DOHH2 (cell line): ENCODE data around the gene GSC.

Experiments used
- H3F3A ChIP-seq: fragments of 200-600 bp; sonication (generic), shearing (Covaris generic); 2 replicates; pipeline ENCODE4 v1.6.0; 2016; ENCODE audit warnings: antibody characterized with exemption, mild to moderate bottlenecking; ENCODE audit not compliant: control insufficient read depth, insufficient read depth
- H3K27ac ChIP-seq: fragments of 200-600 bp; sonication (generic); 2 replicates; pipeline ENCODE4 v1.5.1; 2014; ENCODE audit warnings: low read depth, mild to moderate bottlenecking, low read length, moderate library complexity
- H3K27me3 ChIP-seq: fragments of 200-600 bp; sonication (generic); 2 replicates; pipeline ENCODE4 v1.6.1; 2014; ENCODE audit warnings: mild to moderate bottlenecking, low read length, mixed read lengths; ENCODE audit not compliant: control insufficient read depth
- H3K36me3 ChIP-seq: fragments of 200-600 bp; sonication (generic); 2 replicates; pipeline ENCODE4 v1.6.1; 2014; ENCODE audit warnings: mild to moderate bottlenecking, low read length, moderate library complexity, mixed read lengths; ENCODE audit not compliant: control insufficient read depth
- H3K4me1 ChIP-seq: fragments of 200-600 bp; sonication (generic); 2 replicates; pipeline ENCODE4 v1.6.1; 2014; ENCODE audit warnings: mild to moderate bottlenecking, low read length, mixed read lengths; ENCODE audit not compliant: control insufficient read depth
- H3K4me2 ChIP-seq: fragments of 200-600 bp; sonication (generic); 2 replicates; pipeline ENCODE4 v1.6.0; 2014; ENCODE audit warnings: mild to moderate bottlenecking, low read length, moderate library complexity
- H3K4me3 ChIP-seq: fragments of 200-600 bp; sonication (generic); 2 replicates; pipeline ENCODE4 v1.5.1; 2014; ENCODE audit warnings: mild to moderate bottlenecking, low read length, mixed read lengths
- H3K79me2 ChIP-seq: fragments of 200-600 bp; sonication (generic); 2 replicates; pipeline ENCODE4 v1.6.1; 2014; ENCODE audit warnings: mild to moderate bottlenecking, low read length, mixed read lengths; ENCODE audit not compliant: control insufficient read depth
- H3K9me2 ChIP-seq: fragments of 200-600 bp; sonication (generic); replicated peaks from 2 replicates; pipeline ENCODE4 v1.6.1; 2014; ENCODE audit warnings: mild to moderate bottlenecking, low read length, mixed read lengths; ENCODE audit not compliant: control insufficient read depth
- H3K9me3 ChIP-seq: fragments of 200-600 bp; sonication (generic); 2 replicates; pipeline ENCODE4 v1.6.1; 2014; ENCODE audit warnings: antibody characterized with exemption, low read length, mixed read lengths; ENCODE audit not compliant: control insufficient read depth, insufficient read depth
- H4K20me1 ChIP-seq: fragments of 200-600 bp; sonication (generic); 2 replicates; pipeline ENCODE4 v1.6.0; 2014; ENCODE audit warnings: low read depth, mild to moderate bottlenecking, antibody characterized with exemption, low read length, moderate library complexity; ENCODE audit not compliant: control insufficient read depth, insufficient read depth
- CTCF ChIP-seq: fragments of 200-600 bp; sonication (generic); IDR thresholded peaks from one replicate; pipeline ENCODE4 v1.5.1; 2014; ENCODE audit warnings: antibody characterized with exemption, mild to moderate bottlenecking, low read depth, low read length; ENCODE audit not compliant: poor library complexity, severe bottlenecking
- EZH2phosphoT487 ChIP-seq: fragments of 200-600 bp; sonication (generic); IDR thresholded peaks from 2 replicates; pipeline ENCODE4 v1.6.1; 2017; ENCODE audit warnings: borderline replicate concordance, mild to moderate bottlenecking, antibody characterized with exemption, low read length, moderate library complexity, mixed read lengths

GSC gene

GRCh38 chr14:94768141-94768520 is 1.8 kb downstream of the GSC start:
- no peaks in the 10 kb centered on the region for H3K79me2 ChIP-seq
- no peaks in the 10 kb centered on the region for H3K4me1 ChIP-seq
- no peak overlapping the region for H3K4me2 ChIP-seq
- no peak overlapping the region for H3K27ac ChIP-seq
- no peaks in the 10 kb centered on the region for H3K9me3 ChIP-seq
- H4K20me1 ChIP-seq: no peaks in the 10 kb centered on the region
- H3F3A ChIP-seq: no peaks in the 10 kb centered on the region
- H3K36me3 ChIP-seq: no peaks in the 10 kb centered on the region
- TF ChIP-seq CTCF: no peak
- TF ChIP-seq EZH2phosphoT487: no peak
- no peaks in the 10 kb centered on the region for H3K9me2 ChIP-seq
- peaks cover 29% of the 10 kb centered on the region for H3K27me3 ChIP-seq
- no peak overlapping the region for H3K4me3 ChIP-seq

GRCh38 chr14:94767321-94767878 is 2.5 kb downstream of the GSC start:
- Histone ChIP-seq H3K36me3 (no peaks in the 10 kb centered on the region), H3K27ac (no peak overlapping the region), H3K9me3 (no peaks in the 10 kb centered on the region), H3K4me1 (no peaks in the 10 kb centered on the region), H3K27me3 (peaks cover 34% of the 10 kb centered on the region), H3K4me3 (no peak overlapping the region), H3K4me2 (no peak overlapping the region), H3K79me2 (no peaks in the 10 kb centered on the region), H3K9me2 (no peaks in the 10 kb centered on the region), H3F3A (no peaks in the 10 kb centered on the region), H4K20me1 (no peaks in the 10 kb centered on the region)
- TF ChIP-seq EZH2phosphoT487 (no peak), CTCF (no peak)

- no peaks in the 10 kb centered on the region for H4K20me1 ChIP-seq
- no peak overlapping the region for H3K27ac ChIP-seq
- H3F3A ChIP-seq: no peaks in the 10 kb centered on the region
- H3K9me3 ChIP-seq: no peaks in the 10 kb centered on the region
- H3K4me1 ChIP-seq: no peaks in the 10 kb centered on the region
- no peaks in the 10 kb centered on the region for H3K79me2 ChIP-seq
- H3K36me3 ChIP-seq: no peaks in the 10 kb centered on the region
- H3K4me2 ChIP-seq: no peak overlapping the region
- TF ChIP-seq EZH2phosphoT487 (no peak), CTCF (no peak)
- no peaks in the 10 kb centered on the region for H3K9me2 ChIP-seq
- H3K27me3 ChIP-seq: peaks cover 36% of the 10 kb centered on the region
- no peak overlapping the region for H3K4me3 ChIP-seq
These were observed 5.3 kb downstream of the GSC start for GRCh38 chr14:94764573-94764972.

- Histone ChIP-seq H3K27ac (no peak overlapping the region), H3F3A (no peaks in the 10 kb centered on the region), H3K4me1 (no peaks in the 10 kb centered on the region), H3K4me2 (no peak overlapping the region), H3K36me3 (no peaks in the 10 kb centered on the region), H3K4me3 (no peak overlapping the region), H3K9me2 (no peaks in the 10 kb centered on the region), H4K20me1 (no peaks in the 10 kb centered on the region), H3K79me2 (no peaks in the 10 kb centered on the region), H3K27me3 (peaks cover 36% of the 10 kb centered on the region), H3K9me3 (no peaks in the 10 kb centered on the region)
- TF ChIP-seq CTCF: no peak
- TF ChIP-seq EZH2phosphoT487: no peak
These were observed 7.5 kb downstream of the GSC start for GRCh38 chr14:94762431-94762830.
